Right lobe of liver (tissue), 6 donors: ENCODE measurements around the gene PKD2L1. TPM values are rescaled to one million over a fixed set of nuclear protein-coding genes. Genes with fewer than 3 reads are reported as not detected.

Experiments used
- ATAC-seq, 4 donors: fragments of 200-7000 bp; cut with Tn5 transposase; one replicate each; pipeline ENCODE4 v1.9.1; 2020; ENCODE audit warnings: mild to moderate bottlenecking in 4 of 4, moderate library complexity in 4 of 4
- DNase-seq, 3 donors: peaks; one replicate each; pipeline ENCODE4 v3.0.0-alpha.2; 2020
- H3K27ac ChIP-seq, 3 donors: fragments of 200-600 bp; one replicate each; pipeline ENCODE4 v1.8.0; 2022
- H3K27me3 ChIP-seq, 2 donors: fragments of 200-600 bp; one replicate each; pipeline ENCODE4 v1.8.0; 2022
- H3K36me3 ChIP-seq, 4 donors: fragments of 200-600 bp; sonication (generic) in 1 of 4; one replicate each; pipeline versions ENCODE4 v1.5.1 to v1.8.0; 2017 to 2022; ENCODE audit warnings: control low read depth in 1 of 4
- H3K4me1 ChIP-seq, 4 donors: fragments of 200-600 bp; sonication (generic) in 1 of 4; one replicate each; pipeline versions ENCODE4 v1.5.1 to v1.8.0; 2017 to 2022; ENCODE audit warnings: control low read depth in 1 of 4
- H3K4me3 ChIP-seq, 3 donors: fragments of 200-600 bp; one replicate each; pipeline ENCODE4 v1.8.0; 2022
- H3K9me3 ChIP-seq, 4 donors: fragments of 200-600 bp; sonication (generic) in 1 of 4; one replicate each; pipeline versions ENCODE4 v1.5.1 to v1.8.0; 2017 to 2022; ENCODE audit warnings: control low read depth in 1 of 4
- CTCF ChIP-seq, 4 donors: fragments of 200-600 bp in 3 of 4; fragments of 450-650 bp in 1 of 4; IDR thresholded peaks; one replicate each; pipeline versions ENCODE4 v1.5.1 to v1.8.0; 2016 to 2022; ENCODE audit warnings: antibody characterized with exemption in 4 of 4, mild to moderate bottlenecking in 2 of 4
- POLR2A ChIP-seq: fragments of 450-650 bp; IDR thresholded peaks from one replicate; pipeline ENCODE4 v1.6.1; 2017; ENCODE audit warnings: antibody characterized with exemption, mild to moderate bottlenecking
- WGBS: methylation state at CpG from one replicate; pipeline ENCODE4 v1.1.6; 2018; ENCODE audit warnings: low coverage, low lambda C conversion rate; ENCODE audit not compliant: insufficient coverage; ENCODE audit errors: missing lambda C conversion rate; 5-methylcytosine and 5-hydroxymethylcytosine counted together
- intact Hi-C, 2 donors: fragments of 100-400 bp; cut with DNase I; formaldehyde crosslinking; loops; one replicate each; pipeline versions ENCODE4 v1.11.2 to v1.14.1; 2022
- total RNA-seq, 6 experiments: library from RNA; depleted of rRNA in 2 of 6; stranded (reverse); fragments of >200 nt in 2 of 6; fragmentation: NEBNext Ultra II Directional in 3 of 6; extraction: Animal tissue kit (Norgen Biotek cat#: 25700) in 3 of 6; gene quantifications; one replicate each; pipeline versions ENCODE4 v1.1.0 to v1.2.4, GENCODE V29; 2016 to 2023
- donor health status: DM: no; HTN: yes; CAD: no.
- donor health status: DM: no; HTN: no; CAD: no.
- donor health status: DM: no; HTN: no; CAD: no.
- donor health status: DM: no; HTN: yes; CAD: no.
- donor health status: DM: no; HTN: yes; CAD: no.

Gene PKD2L1
- total RNA-seq, 6 experiments from 2014 or later, result 0.12 to 0.26 (median 0.22) TPM; not detected in 3

DNA sequence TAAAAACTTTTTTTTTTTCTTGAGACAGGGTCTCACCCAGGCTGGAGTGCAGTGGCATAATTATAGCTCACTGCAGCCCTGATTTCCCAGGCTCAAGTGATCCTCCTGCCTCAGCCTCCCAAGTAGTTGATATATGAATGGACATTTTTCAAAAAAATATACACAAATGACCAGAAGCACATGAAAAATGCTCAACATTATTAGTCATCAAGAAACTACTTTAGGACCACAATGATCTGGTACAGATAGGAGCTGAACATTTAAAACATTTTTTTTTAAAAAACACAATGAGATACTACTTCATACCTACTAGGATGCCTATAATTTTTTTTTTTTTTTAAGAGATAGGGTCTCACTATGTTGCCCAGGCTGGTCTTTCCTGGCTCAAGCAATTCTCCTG is 38.7 kb upstream of the PKD2L1 start:
- peaks cover 0 to 53% (median 14%) of the 10 kb centered on the region in 4 donors for H3K4me1 ChIP-seq
- no peak for ATAC-seq

DNA sequence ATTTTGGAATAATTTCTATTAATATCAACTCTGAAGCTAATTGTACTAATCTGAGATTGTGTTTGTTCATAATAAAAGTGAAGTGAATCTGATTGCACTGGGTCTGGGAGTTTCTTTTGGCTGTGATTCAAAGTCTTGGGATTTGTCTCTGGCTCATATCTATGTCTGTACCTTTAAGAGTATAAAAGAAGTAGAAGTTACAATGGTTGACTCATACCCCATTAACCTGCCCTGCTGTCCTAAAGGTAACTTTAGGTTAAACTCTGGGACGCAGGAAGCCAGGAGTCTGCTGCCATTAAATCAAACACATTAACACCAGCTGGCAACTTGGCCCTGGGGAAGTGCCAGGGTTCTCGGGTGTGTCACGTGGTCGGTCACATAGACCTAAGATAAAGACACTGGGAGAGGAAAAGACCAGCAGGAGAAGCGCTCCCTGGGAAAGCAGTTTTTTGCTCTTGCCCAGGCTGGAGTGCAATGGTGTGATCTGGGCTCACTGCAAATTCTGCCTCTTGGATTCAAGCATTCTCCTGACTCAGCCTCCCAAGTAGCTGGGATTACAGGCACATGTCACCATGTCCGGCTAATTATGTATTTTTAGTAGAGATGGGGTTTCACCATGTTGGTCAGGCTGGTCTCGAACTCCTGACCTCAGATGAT is 34.8 kb upstream of the PKD2L1 start:
- no peaks in the 10 kb centered on the region for H3K9me3 ChIP-seq
- H3K36me3 ChIP-seq, result peaks cover 0 to 15% (median 0%) of the 10 kb centered on the region in 4 donors
- H3K4me3 ChIP-seq, result no peak overlapping the region
- intact Hi-C loops, result no loop called here
- TF ChIP-seq CTCF (IDR thresholded peaks at IDR 0.05) (no peak), POLR2A (no peak)
- no peaks in the 10 kb centered on the region for H3K27me3 ChIP-seq
- H3K27ac ChIP-seq, result peak overlapping the region; percentile 18 to 57 (median 37)
- ATAC-seq (peak; percentile 83 to 91 (median 86)), DNase-seq (peak; percentile 86 to 97 (median 93))
- WGBS, result 19% methylated on average over 4 of the region's 7 CpGs
- peaks cover 0 to 60% (median 14%) of the 10 kb centered on the region in 4 donors for H3K4me1 ChIP-seq

More for the DNA sequence above, 38.7 kb upstream of the PKD2L1 start:
- TF ChIP-seq CTCF (IDR thresholded peaks at IDR 0.05) (no peak), POLR2A (no peak)
- intact Hi-C loops, result no loop called here
- H3K27ac ChIP-seq, result no peak overlapping the region
- no peak for DNase-seq
- no peaks in the 10 kb centered on the region for H3K27me3 ChIP-seq
- no peak overlapping the region for H3K4me3 ChIP-seq
- no peaks in the 10 kb centered on the region for H3K36me3 ChIP-seq
- H3K9me3 ChIP-seq, result no peaks in the 10 kb centered on the region

GRCh38 chr10:100364175-100364574 is 34.1 kb upstream of the PKD2L1 start:
- H3K27me3 ChIP-seq, result no peaks in the 10 kb centered on the region
- peaks cover 0 to 15% (median 0%) of the 10 kb centered on the region in 4 donors for H3K36me3 ChIP-seq
- H3K4me3 ChIP-seq, result no peak overlapping the region
- intact Hi-C loops, result no loop called here
- TF ChIP-seq CTCF (IDR thresholded peaks at IDR 0.05) (no peak), POLR2A (no peak)
- WGBS, result 51% methylated on average over 3 of the region's 3 CpGs
- H3K9me3 ChIP-seq, result no peaks in the 10 kb centered on the region
- H3K4me1 ChIP-seq, result peaks cover 0 to 65% (median 18%) of the 10 kb centered on the region in 4 donors
- peak overlapping the region in 1 of 3 donors; percentile 57 for H3K27ac ChIP-seq
- DNase-seq, result no peak
- ATAC-seq, result no peak

GRCh38 chr10:100362570-100363496 is 32.8 kb upstream of the PKD2L1 start:
- peak overlapping the region in 2 of 3 donors; percentile 38 to 45 for H3K27ac ChIP-seq
- H3K27me3 ChIP-seq, result no peaks in the 10 kb centered on the region
- H3K4me3 ChIP-seq, result no peak overlapping the region
- 39% methylated on average over 4 of the region's 6 CpGs for WGBS
- intact Hi-C loops, result no loop called here
- peaks cover 0 to 15% (median 0%) of the 10 kb centered on the region in 4 donors for H3K36me3 ChIP-seq
- no peak for TF ChIP-seq CTCF (IDR thresholded peaks at IDR 0.05)
- TF ChIP-seq POLR2A, result no peak
- no peaks in the 10 kb centered on the region for H3K9me3 ChIP-seq
- ATAC-seq, result peak; percentile 46 to 76 (median 66)
- peak; percentile 62 to 88 (median 87) for DNase-seq
- H3K4me1 ChIP-seq, result peaks cover 0 to 75% (median 26%) of the 10 kb centered on the region in 4 donors
